ENCODE data around the gene GALNT10. TPM values are rescaled to one million over a fixed set of nuclear protein-coding genes. Genes with fewer than 3 reads are reported as not detected.
A peak's percentile ranks its signal among the peaks of the same experiment; 100 is the strongest.

Gene GALNT10
- total RNA-seq, 1 donor from 2014 or later = 30.2 TPM

GRCh38 chr5:154264549-154265196, 74.1 kb downstream of the GALNT10 start:
- peak in 1 of 2 donors; percentile 29 for DNase-seq (ENCODE audit: low read depth in 2 of 2)

- DNase-seq (ENCODE audit: low read depth in 2 of 2) = peak in 1 of 2 donors; percentile 25
Measured at GRCh38 chr5:154265197-154265773, 74.8 kb downstream of the GALNT10 start.

GRCh38 chr5:154267516-154267915, 77.0 kb downstream of the GALNT10 start:
- DNase-seq (ENCODE audit: low read depth in 2 of 2) = peak in 1 of 2 donors; percentile 13

- no peak for DNase-seq (ENCODE audit: low read depth in 2 of 2)
Measured at GRCh38 chr5:154268073-154268472, 77.5 kb downstream of the GALNT10 start.

DNA sequence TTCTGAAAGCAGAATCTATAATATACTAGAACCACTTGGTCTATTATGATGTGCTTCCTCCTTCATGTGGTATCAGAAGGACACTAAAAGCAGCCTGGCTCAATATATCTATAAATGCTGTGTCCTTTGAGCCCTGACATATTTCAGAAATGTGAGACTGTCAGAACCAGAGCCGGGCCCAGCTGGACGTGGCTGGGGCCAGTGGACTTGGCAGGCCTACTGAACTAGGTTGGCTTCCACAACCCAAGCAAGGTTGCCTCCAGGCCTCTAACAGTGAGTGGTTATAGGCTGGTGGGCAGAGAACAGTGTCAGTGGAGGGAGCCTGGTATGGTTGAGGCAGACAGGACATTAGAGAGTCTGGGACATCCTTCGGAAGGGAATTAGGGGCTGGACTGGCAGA, 78.9 kb downstream of the GALNT10 start:
- DNase-seq (ENCODE audit: low read depth in 2 of 2) = no peak

DNA sequence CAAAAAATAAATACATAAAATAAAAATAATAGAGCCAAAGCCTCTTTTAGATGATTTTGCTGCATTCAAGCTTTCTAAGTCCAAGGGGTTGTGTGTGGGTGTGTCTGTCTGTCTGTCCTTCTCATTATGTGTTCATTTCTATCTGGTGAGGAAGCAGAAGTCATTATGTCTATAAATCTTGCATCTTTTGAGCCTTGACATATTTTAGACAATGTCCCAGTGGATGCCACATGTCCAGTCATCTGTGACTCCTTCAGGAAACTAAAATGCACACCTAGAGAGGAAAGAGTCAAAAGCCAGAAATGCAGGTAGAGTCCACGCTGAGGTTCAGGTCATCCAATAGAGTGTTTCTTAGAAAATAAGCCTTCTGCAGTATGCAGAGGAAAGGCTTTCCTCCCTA, 80.9 kb downstream of the GALNT10 start:
- no peak for DNase-seq (ENCODE audit: low read depth in 2 of 2)

DNA sequence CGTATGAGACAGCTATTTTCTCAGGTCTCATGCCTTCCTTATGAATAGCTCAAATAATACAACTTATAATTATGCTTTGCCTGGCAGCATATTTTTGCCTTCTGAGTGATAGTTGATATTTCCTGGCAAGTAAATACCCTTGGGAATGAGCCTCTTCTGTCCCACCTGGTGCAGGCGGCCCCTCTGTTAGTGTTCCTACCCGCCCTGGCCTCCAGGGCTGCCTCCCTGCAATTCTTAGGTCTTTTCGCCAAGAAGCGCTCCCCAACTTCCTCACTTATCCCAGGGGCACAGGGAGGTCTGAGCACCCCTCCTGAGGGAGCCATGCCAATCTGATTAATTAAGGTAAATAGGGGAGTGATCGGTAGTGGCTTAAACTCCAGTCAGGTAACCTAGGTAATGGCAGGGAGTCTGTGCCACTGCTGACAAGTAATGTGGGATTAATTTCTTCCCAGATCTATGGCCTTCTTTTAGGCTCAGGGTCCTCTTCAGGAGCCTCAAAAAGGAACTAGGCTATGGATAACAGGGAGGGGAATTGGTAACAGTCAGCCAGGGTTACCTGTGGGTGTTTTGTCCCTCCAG, 81.5 kb downstream of the GALNT10 start:
- DNase-seq (ENCODE audit: low read depth in 2 of 2) = no peak

- DNase-seq (ENCODE audit: low read depth in 2 of 2) = peak in 1 of 2 donors; percentile 5
Measured at GRCh38 chr5:154273028-154273617, 82.6 kb downstream of the GALNT10 start.

- DNase-seq (ENCODE audit: low read depth in 2 of 2) = no peak
Measured at GRCh38 chr5:154273963-154274827, 83.7 kb downstream of the GALNT10 start.

GRCh38 chr5:154274828-154275185, 84.3 kb downstream of the GALNT10 start:
- DNase-seq (ENCODE audit: low read depth in 2 of 2) = no peak

DNA sequence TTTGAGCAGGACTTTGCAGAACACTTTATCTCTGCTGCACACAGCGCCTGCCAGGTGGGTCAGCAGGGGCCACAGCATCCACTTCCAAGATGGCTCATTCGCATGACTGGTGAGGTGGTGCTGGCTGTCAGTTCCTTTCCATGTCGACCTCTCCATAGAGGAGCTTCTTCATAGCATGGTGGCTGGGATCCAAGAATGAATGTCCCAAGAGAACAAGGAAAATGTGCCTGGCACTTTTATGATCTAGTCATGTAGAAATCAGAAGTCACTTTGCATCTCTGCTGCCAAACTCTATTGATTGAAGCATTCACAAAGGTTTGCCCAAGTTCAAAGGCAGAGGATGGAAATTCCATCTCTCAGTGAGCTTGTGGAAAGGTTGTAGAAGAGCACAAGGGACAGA, 85.0 kb downstream of the GALNT10 start:
- no peak for DNase-seq (ENCODE audit: low read depth in 2 of 2)

DNA sequence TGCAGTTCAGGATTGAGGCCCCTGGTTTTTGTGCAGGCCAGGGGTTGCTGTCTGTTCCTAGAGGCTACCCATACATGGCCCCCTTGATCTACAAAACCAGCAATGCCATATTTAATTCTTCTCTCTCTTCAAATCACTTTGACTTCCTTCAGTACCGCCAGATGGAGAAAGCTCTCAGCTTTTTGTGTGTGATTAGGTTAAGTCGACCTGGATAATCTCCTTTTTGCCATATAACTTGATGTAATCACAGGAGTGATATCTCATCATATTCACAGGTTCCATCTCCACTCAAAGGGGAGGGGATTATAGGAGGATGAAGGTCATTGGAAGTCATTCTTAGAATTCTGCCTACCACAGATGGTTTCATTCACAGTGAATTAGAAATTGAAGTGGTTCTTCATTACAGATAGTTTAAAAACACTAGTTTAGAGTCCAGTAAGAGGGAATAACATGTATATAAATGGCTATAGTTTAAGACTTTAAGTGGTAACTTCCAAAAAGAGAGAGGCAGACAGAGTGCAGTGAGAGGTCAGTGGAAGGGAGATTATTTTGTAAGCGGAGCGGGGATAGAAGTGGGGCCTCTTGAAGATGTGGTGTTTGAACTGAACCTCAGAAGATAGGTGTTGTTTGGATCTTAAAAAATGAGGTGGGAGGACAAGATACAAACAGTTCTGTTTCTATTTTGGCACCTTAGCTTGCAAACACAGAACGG, 85.9 kb downstream of the GALNT10 start:
- DNase-seq (ENCODE audit: low read depth in 2 of 2) = no peak

DNA sequence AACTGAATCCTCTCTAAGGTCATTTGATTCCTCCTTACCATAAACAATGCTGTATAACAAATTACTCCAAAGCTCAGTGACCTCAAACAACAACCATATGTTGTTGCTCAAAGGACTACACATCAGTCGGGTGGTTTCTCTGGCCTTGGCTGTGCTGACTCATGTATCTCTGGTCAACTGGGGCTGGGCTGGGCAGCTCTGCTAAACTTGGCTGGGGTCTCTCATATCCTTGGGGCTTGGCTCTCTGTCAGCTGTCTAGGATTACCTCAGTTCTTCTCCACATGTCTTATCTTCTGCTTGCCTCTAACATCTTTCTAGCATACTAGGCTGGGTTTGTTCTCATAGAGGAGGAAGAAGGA, 86.4 kb downstream of the GALNT10 start:
- peak in 1 of 2 donors; percentile 61 for DNase-seq (ENCODE audit: low read depth in 2 of 2)

DNA sequence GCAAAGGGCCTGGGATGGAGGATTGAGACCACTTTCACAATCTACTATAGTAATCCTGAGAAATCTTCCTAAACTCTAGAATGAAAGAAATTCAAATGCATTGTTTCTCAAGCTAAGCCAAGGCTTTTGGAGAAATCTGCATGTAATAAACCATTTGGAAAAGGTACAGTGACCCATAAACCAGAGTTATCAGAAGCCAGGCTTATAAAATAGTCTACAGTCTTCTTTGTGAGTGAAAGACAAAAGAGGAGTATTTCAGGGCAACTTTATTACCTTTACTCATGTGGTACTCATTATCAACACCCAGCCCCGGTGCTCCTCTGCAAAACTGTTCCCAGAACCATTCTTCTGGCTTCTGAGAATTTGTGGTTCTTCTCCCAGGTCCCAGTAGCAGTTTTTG, 87.0 kb downstream of the GALNT10 start:
- no peak for DNase-seq (ENCODE audit: low read depth in 2 of 2)

GRCh38 chr5:154278186-154278585, 87.7 kb downstream of the GALNT10 start:
- no peak for DNase-seq (ENCODE audit: low read depth in 2 of 2)

GRCh38 chr5:154278908-154279307, 88.4 kb downstream of the GALNT10 start:
- no peak for DNase-seq (ENCODE audit: low read depth in 2 of 2)

- DNase-seq (ENCODE audit: low read depth in 2 of 2) = no peak
Measured at GRCh38 chr5:154284433-154284832, 93.9 kb downstream of the GALNT10 start.

- DNase-seq (ENCODE audit: low read depth in 2 of 2) = peak in 1 of 2 donors; percentile 42
Measured at GRCh38 chr5:154285661-154286408, 95.3 kb downstream of the GALNT10 start.

DNA sequence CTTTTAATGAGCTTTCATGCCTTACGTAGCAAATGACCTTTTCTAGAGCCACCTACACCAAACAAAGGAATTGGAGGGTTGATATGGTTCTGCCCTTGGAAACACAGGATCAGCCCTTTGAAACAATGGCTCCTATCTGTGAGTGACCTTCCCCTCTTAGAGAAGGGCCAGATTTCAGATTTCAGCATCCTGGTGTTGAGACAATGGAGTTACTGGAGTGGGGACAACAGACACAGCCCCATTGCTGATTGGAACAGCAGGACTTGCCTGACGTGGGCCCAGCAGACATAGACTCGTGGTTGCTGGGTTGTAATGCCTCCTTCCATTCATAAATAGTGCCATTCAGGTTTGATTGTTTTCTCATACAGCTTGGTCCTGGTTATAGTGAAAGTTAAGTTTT, 96.0 kb downstream of the GALNT10 start:
- peak; percentile 45 to 47 for DNase-seq (ENCODE audit: low read depth in 2 of 2)

- peak; percentile 65 to 95 for DNase-seq (ENCODE audit: low read depth in 2 of 2)
Measured at GRCh38 chr5:154287136-154287535, 96.6 kb downstream of the GALNT10 start.

Data from lung microvascular endothelial cell (primary cell).